Ascending aorta (tissue), 2 donors: ENCODE measurements around the gene PLEKHH3. TPM values are rescaled to one million over a fixed set of nuclear protein-coding genes. Genes with fewer than 3 reads are reported as not detected.

ENCODE experiments used
- DNase-seq, 2 donors: peaks; one replicate each; pipeline ENCODE4 v3.0.0-alpha.2; 2019; ENCODE audit warnings: low spot score in 2 of 2
- H3K27ac ChIP-seq, 2 donors: fragments of 200-600 bp; sonication (generic); one replicate each; pipeline ENCODE4 v1.5.1; 2016 to 2017; ENCODE audit warnings: mild to moderate bottlenecking in 1 of 2
- H3K27me3 ChIP-seq: fragments of 200-600 bp; sonication (generic); one replicate; pipeline ENCODE4 v1.5.1; 2017
- H3K36me3 ChIP-seq, 2 donors: fragments of 200-600 bp; sonication (generic); one replicate each; pipeline ENCODE4 v1.5.1; 2016
- H3K4me1 ChIP-seq, 2 donors: fragments of 200-600 bp; sonication (generic); one replicate each; pipeline ENCODE4 v1.5.1; 2016 to 2017; ENCODE audit warnings: mild to moderate bottlenecking in 1 of 2
- H3K4me3 ChIP-seq, 2 donors: fragments of 200-600 bp; sonication (generic); one replicate each; pipeline ENCODE4 v1.5.1; 2016 to 2017; ENCODE audit warnings: mild to moderate bottlenecking in 1 of 2
- H3K9me3 ChIP-seq, 2 donors: fragments of 200-600 bp; sonication (generic); one replicate each; pipeline ENCODE4 v1.5.1; 2016
- CTCF ChIP-seq, 3 experiments: fragments of 200-600 bp in 2 of 3; fragments of 450-650 bp in 1 of 3; sonication (generic) in 2 of 3; IDR thresholded peaks; one replicate each; pipeline ENCODE4 v1.5.1; 2016 to 2019; ENCODE audit warnings: antibody characterized with exemption in 3 of 3, mild to moderate bottlenecking in 1 of 3, moderate library complexity in 1 of 3
- intact Hi-C: fragments of 100-400 bp; cut with DNase I; formaldehyde crosslinking; loops from one replicate; pipeline ENCODE4 v1.15.1; 2023
- total RNA-seq: library from RNA; depleted of rRNA; stranded (reverse); fragments of >200 nt; gene quantifications from one replicate; pipeline ENCODE4 v1.1.0, GENCODE V29; 2016

The PLEKHH3 gene
- total RNA-seq, 1 donor from 2014 or later = 105 TPM

DNA sequence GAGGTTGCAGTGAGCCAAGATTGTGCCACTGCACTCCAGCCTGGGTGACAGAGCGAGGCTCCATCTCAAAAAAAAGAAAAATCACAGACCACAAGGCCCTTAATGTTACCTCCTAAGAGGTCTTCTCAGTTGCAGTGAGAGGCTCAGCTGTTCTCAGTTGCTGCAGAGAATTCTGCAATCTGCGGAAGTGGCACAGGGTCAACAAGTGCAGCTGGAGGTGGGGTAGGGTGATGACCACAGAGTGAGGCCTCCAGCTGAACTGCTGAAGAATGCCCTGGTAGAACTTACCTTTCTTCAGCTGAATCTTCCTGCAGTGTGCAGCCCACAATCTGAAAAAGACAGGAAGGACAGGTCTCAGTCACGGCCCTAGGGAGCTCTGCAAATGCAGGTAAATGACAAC is 31.8 kb upstream of the PLEKHH3 start:
- H3K36me3 ChIP-seq = peaks cover 98% of the 10 kb centered on the region in 2 donors
- no peak for TF ChIP-seq CTCF (IDR thresholded peaks at IDR 0.05)
- H3K27me3 ChIP-seq = no peaks in the 10 kb centered on the region
- no peaks in the 10 kb centered on the region for H3K4me1 ChIP-seq
- intact Hi-C loops = no loop called here
- no peaks in the 10 kb centered on the region for H3K9me3 ChIP-seq
- H3K4me3 ChIP-seq = no peak overlapping the region
- H3K27ac ChIP-seq = no peak overlapping the region
- DNase-seq = no peak

DNA sequence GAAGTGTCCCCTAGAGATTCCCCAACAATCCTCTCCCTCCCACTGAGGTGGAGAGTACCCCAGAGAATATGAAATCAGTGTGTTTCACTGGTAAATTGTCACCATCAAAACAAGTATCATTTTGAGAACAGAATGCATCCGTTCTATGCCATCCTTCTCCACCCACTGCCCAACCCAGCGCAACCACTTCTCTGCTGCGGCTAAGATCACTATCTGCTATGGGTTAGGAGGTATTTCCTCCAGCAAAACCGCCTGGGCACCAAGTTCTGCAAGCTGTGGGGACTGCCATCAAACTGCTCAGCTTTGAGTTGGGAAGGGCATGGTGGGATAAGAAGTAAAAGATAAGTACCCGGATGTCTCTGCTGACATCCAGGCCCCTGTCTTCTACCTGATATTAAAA is 29.9 kb upstream of the PLEKHH3 start:
- H3K36me3 ChIP-seq = peaks cover 98 to 100% of the 10 kb centered on the region in 2 donors
- no peaks in the 10 kb centered on the region for H3K9me3 ChIP-seq
- no peaks in the 10 kb centered on the region for H3K27me3 ChIP-seq
- no peak overlapping the region for H3K4me3 ChIP-seq
- H3K4me1 ChIP-seq = no peaks in the 10 kb centered on the region
- intact Hi-C loops = no loop called here
- DNase-seq = no peak
- TF ChIP-seq CTCF (IDR thresholded peaks at IDR 0.05) = no peak
- H3K27ac ChIP-seq = no peak overlapping the region

GRCh38 chr17:42704837-42705494 is 28.2 kb upstream of the PLEKHH3 start:
- no peak for TF ChIP-seq CTCF (IDR thresholded peaks at IDR 0.05)
- no peak for DNase-seq
- H3K9me3 ChIP-seq = no peaks in the 10 kb centered on the region
- H3K4me3 ChIP-seq = no peak overlapping the region
- intact Hi-C loops = no loop called here
- no peaks in the 10 kb centered on the region for H3K27me3 ChIP-seq
- H3K27ac ChIP-seq = no peak overlapping the region
- H3K36me3 ChIP-seq = peaks cover 94 to 98% of the 10 kb centered on the region in 2 donors
- no peaks in the 10 kb centered on the region for H3K4me1 ChIP-seq

GRCh38 chr17:42704490-42704836 is 27.7 kb upstream of the PLEKHH3 start:
- H3K9me3 ChIP-seq = no peaks in the 10 kb centered on the region
- no peak overlapping the region for H3K4me3 ChIP-seq
- no peaks in the 10 kb centered on the region for H3K27me3 ChIP-seq
- intact Hi-C loops = no loop called here
- peaks cover 89 to 93% of the 10 kb centered on the region in 2 donors for H3K36me3 ChIP-seq
- no peaks in the 10 kb centered on the region for H3K4me1 ChIP-seq
- DNase-seq = no peak
- no peak for TF ChIP-seq CTCF (IDR thresholded peaks at IDR 0.05)
- H3K27ac ChIP-seq = no peak overlapping the region

GRCh38 chr17:42702446-42702845 is 25.7 kb upstream of the PLEKHH3 start:
- DNase-seq = no peak
- no peak overlapping the region for H3K27ac ChIP-seq
- peaks cover 71 to 79% of the 10 kb centered on the region in 2 donors for H3K36me3 ChIP-seq
- no peak overlapping the region for H3K4me3 ChIP-seq
- no peaks in the 10 kb centered on the region for H3K9me3 ChIP-seq
- no peaks in the 10 kb centered on the region for H3K4me1 ChIP-seq
- intact Hi-C loops = no loop called here
- no peak for TF ChIP-seq CTCF (IDR thresholded peaks at IDR 0.05)
- no peaks in the 10 kb centered on the region for H3K27me3 ChIP-seq
